Vagina (tissue), 2 donors: Measurements from ENCODE around the gene ARHGDIG. TPM values are rescaled to one million over a fixed set of nuclear protein-coding genes. Genes with fewer than 3 reads are reported as not detected.
"Not testable (repeated sequence)": the region's sequence is repeated elsewhere in the genome, so short reads cannot be mapped to it uniquely, and the experiment has no call there.

Source experiments
- DNase-seq, 2 donors: peaks; one replicate each; pipeline ENCODE4 v3.0.0-alpha.2; 2017; ENCODE audit errors: extremely low spot score in 2 of 2
- H3K27ac ChIP-seq: fragments of 200-600 bp; sonication (generic); one replicate; pipeline ENCODE4 v1.5.1; 2019
- H3K27me3 ChIP-seq: fragments of 200-600 bp; sonication (generic); one replicate; pipeline ENCODE4 v1.5.1; 2019
- H3K36me3 ChIP-seq, 2 donors: fragments of 200-600 bp; sonication (generic); one replicate each; pipeline ENCODE4 v1.5.1; 2017 to 2019
- H3K4me1 ChIP-seq: fragments of 200-600 bp; sonication (generic); one replicate; pipeline ENCODE4 v1.5.1; 2019
- H3K4me3 ChIP-seq, 2 donors: fragments of 200-600 bp; sonication (generic); 1 replicate in 1 of 2; 2 replicates in 1 of 2; pipeline ENCODE4 v1.5.1; 2016 to 2019
- H3K9me3 ChIP-seq: fragments of 200-600 bp; sonication (generic); one replicate; pipeline ENCODE4 v1.5.1; 2019
- CTCF ChIP-seq, 3 experiments: fragments of 450-650 bp in 2 of 3; fragments of 200-600 bp in 1 of 3; sonication (generic) in 1 of 3; IDR thresholded peaks; one replicate each; pipeline ENCODE4 v1.5.1; 2017 to 2019; ENCODE audit warnings: antibody characterized with exemption in 3 of 3, mild to moderate bottlenecking in 2 of 3, moderate library complexity in 2 of 3
- POLR2A ChIP-seq, 2 donors: fragments of 450-650 bp; IDR thresholded peaks; one replicate each; pipeline ENCODE4 v1.6.1; 2017; ENCODE audit warnings: antibody characterized with exemption in 2 of 2, mild to moderate bottlenecking in 2 of 2, moderate library complexity in 2 of 2
- POLR2AphosphoS5 ChIP-seq, 2 donors: sonication (generic); formaldehyde crosslinking; IDR thresholded peaks; one replicate each; pipeline ENCODE4 v1.9.0; 2017; ENCODE audit warnings: antibody characterized with exemption in 2 of 2, mild to moderate bottlenecking in 2 of 2, low read depth in 1 of 2; ENCODE audit not compliant: insufficient read depth in 1 of 2
- intact Hi-C: fragments of 100-400 bp; cut with DNase I; formaldehyde crosslinking; loops from one replicate; pipeline ENCODE4 v1.15.1; 2023
- total RNA-seq: library from RNA; depleted of rRNA; stranded (reverse); fragments of >200 nt; gene quantifications from one replicate; pipeline ENCODE4 v1.2.3, GENCODE V29; 2016

The ARHGDIG gene
- total RNA-seq, 1 donor from 2014 or later, result not detected

- TF ChIP-seq CTCF (IDR thresholded peaks at IDR 0.05), result no peak
- TF ChIP-seq POLR2A (IDR thresholded peaks at IDR 0.05), result no peak
- no peak for TF ChIP-seq POLR2AphosphoS5 (IDR thresholded peaks at IDR 0.05; ENCODE audit: insufficient read depth in 1 of 2, low read depth in 1 of 2)
- DNase-seq, result no peak
- Histone ChIP-seq H3K4me1 (no peaks in the 10 kb centered on the region), H3K36me3 (peaks cover 0 to 32% of the 10 kb centered on the region in 2 donors), H3K27ac (no peak overlapping the region), H3K27me3 (no peaks in the 10 kb centered on the region), H3K9me3 (no peaks in the 10 kb centered on the region), H3K4me3 (no peak overlapping the region)
- intact Hi-C loops, result no loop called here
These were observed 14.7 kb upstream of the ARHGDIG start for GRCh38 chr16:265711-266110.

- intact Hi-C loops, result no loop called here
- Histone ChIP-seq H3K4me3 (no peak overlapping the region), H3K36me3 (peaks cover 0 to 24% of the 10 kb centered on the region in 2 donors), H3K9me3 (no peaks in the 10 kb centered on the region), H3K4me1 (no peaks in the 10 kb centered on the region), H3K27me3 (no peaks in the 10 kb centered on the region), H3K27ac (no peak overlapping the region)
- no peak for DNase-seq
- TF ChIP-seq CTCF (IDR thresholded peaks at IDR 0.05) (no peak), POLR2AphosphoS5 (IDR thresholded peaks at IDR 0.05; ENCODE audit: insufficient read depth in 1 of 2, low read depth in 1 of 2) (no peak), POLR2A (IDR thresholded peaks at IDR 0.05) (no peak)
These were observed 13.9 kb upstream of the ARHGDIG start for GRCh38 chr16:266258-267164.

- intact Hi-C loops, DNase-seq: not testable (repeated sequence)
These were observed 12.8 kb upstream of the ARHGDIG start for GRCh38 chr16:267562-267961.

GRCh38 chr16:268141-269053 lies 12.0 kb upstream of the ARHGDIG start:
- Histone ChIP-seq H3K9me3 (no peaks in the 10 kb centered on the region), H3K27ac (no peak overlapping the region), H3K4me1 (no peaks in the 10 kb centered on the region), H3K27me3 (no peaks in the 10 kb centered on the region), H3K4me3 (no peak overlapping the region), H3K36me3 (peaks cover 0 to 16% of the 10 kb centered on the region in 2 donors)
- DNase-seq, result no peak
- intact Hi-C loops, result no loop called here
- TF ChIP-seq POLR2A (IDR thresholded peaks at IDR 0.05), result no peak
- TF ChIP-seq POLR2AphosphoS5 (IDR thresholded peaks at IDR 0.05; ENCODE audit: insufficient read depth in 1 of 2, low read depth in 1 of 2), result no peak
- no peak for TF ChIP-seq CTCF (IDR thresholded peaks at IDR 0.05)

More at GRCh38 chr16:267562-267961, 12.8 kb upstream of the ARHGDIG start:
- H3K36me3 ChIP-seq, result peaks cover 0 to 22% of the 10 kb centered on the region in 2 donors
- not testable (repeated sequence) for H3K27ac ChIP-seq, H3K9me3 ChIP-seq, H3K27me3 ChIP-seq, H3K4me1 ChIP-seq, H3K4me3 ChIP-seq

- no peaks in the 10 kb centered on the region for H3K4me1 ChIP-seq
- intact Hi-C loops, result no loop called here
- H3K27ac ChIP-seq, result no peak overlapping the region
- DNase-seq, result no peak
- TF ChIP-seq CTCF (IDR thresholded peaks at IDR 0.05) (no peak), POLR2AphosphoS5 (IDR thresholded peaks at IDR 0.05; ENCODE audit: insufficient read depth in 1 of 2, low read depth in 1 of 2) (no peak), POLR2A (IDR thresholded peaks at IDR 0.05) (no peak)
- H3K9me3 ChIP-seq, result no peaks in the 10 kb centered on the region
- no peaks in the 10 kb centered on the region for H3K27me3 ChIP-seq
- peaks cover 0 to 7% of the 10 kb centered on the region in 2 donors for H3K36me3 ChIP-seq
- H3K4me3 ChIP-seq, result no peak overlapping the region
These were observed 11.2 kb upstream of the ARHGDIG start for GRCh38 chr16:269061-269796.
